Hematopoietic multipotent progenitor cell (in vitro differentiated cells): ENCODE measurements around the gene STMN3. TPM values are rescaled to one million over a fixed set of nuclear protein-coding genes. Genes with fewer than 3 reads are reported as not detected.

ENCODE experiments used
- DNase-seq, 3 donors: peaks; one replicate each; pipeline ENCODE4 v3.0.0-alpha.2; 2011 to 2015; ENCODE audit warnings: low read depth in 2 of 3, low spot score in 2 of 3
- small RNA-seq: library from RNA; depleted of rRNA; stranded (forward); fragments of <200 nt; gene quantifications from one replicate; pipeline ENCODE3, GENCODE V24; 2012
- total RNA-seq: library from RNA; depleted of rRNA; stranded (reverse); fragments of >200 nt; gene quantifications from one replicate; pipeline ENCODE4 v1.2.3, GENCODE V29; 2012

Gene STMN3
- total RNA-seq, 1 donor, result 97.2 TPM

DNA sequence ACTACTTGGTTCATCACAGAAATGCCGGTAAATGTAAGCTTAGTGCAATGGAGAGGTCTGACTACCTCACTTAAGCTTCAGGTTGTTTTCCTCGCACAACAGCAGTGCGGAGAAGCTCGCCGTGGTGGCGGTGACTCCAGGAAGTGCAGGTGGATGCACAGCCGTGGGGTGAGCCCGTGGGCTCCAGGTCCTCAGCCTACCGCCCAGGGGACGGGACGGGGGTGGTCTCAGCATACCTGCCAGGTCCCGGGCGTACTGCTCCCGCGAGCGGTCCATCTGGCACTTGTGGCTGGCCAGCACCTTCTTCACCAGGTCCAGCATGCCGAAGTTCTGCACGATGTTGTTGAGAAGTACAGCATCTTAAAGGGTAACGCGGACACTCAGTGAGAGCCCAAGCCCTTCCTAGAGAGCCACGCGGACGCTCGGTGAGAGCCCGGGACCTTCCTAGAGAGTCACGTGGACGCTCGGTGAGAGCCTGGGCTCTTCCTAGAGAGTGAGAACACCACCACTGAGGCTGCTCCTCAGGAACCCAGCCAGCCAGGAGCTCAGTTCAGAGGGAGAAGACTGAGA lies 61.4 kb downstream of the STMN3 start:
- DNase-seq, result no peak

DNA sequence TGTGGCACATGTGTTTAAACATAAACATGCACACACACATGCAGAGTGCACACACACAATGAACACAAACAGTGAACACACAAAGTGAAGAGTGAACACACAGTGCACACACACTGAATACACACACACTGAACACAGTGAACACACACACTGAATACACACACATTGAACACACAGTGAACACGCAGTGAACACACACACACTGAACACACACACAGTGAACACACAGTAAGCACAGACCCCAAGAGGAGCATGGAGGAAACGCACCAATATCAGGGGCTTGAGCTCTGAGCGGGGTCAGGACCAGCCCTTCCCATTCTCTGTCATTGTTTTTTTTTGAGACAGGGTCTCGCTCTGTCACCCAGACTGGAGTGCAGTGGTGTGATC lies 62.1 kb downstream of the STMN3 start:
- no peak for DNase-seq

DNA sequence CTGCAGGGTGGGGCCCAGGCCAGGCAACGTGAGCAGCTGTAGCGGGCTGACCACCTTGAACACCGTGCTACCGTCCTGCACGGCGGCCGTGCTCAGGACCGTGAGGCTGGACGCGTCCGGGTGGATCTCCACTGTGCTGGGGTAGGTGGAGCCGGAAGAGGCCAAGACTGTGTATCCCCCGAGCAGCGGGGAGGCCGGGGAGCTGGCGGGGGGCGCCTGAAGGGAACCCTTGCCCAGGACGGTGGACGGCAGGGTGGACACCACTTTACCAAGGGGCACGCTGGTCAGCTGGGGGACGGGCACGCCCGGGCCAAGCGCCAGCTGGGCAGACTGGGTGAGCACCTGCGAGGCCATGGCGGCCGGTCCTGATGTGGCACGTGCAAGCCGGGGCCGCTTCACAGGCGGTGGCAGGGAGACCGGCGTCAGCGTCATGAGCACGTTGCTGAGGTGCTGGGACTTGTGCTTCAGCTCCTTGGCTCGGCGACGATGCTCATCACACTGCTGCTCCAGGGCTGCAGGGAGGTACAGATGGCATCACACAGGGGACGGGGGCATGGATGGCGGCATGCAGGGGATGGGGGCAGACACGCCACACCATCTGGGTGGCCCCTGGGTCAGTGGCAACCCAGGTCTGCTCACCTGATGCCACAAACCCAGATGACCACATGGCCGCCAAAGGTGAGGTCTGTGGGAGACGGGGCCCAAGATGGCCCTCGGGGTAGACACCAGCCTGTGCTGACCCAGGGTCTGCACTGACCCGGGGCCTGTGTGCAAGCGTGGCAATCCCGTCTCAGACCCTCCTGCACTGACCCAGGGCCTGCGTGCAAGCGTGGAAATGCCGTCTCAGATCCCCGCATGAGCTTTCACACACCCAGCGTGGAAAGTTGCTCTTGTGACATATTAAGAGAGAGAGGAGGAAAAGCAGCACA lies 62.7 kb downstream of the STMN3 start:
- DNase-seq, result no peak

Small RNA genes lying within 50 kb of the gene (small RNA-seq; reads per million reads assigned to genes)
- gene TNFRSF6B, result not detected

Other genes with a start within 250 kb of the STMN3 start
- 0.27 TPM for gene KCNQ2, start 180.8 kb downstream of the STMN3 start, total RNA-seq
- gene EEF1A2, start 154.3 kb downstream of the STMN3 start, total RNA-seq, result 0.27 TPM
- gene PPDPF, start 132.7 kb downstream of the STMN3 start, total RNA-seq, result 87.3 TPM
- under 0.01 TPM for gene PTK6, start 116.0 kb downstream of the STMN3 start, total RNA-seq
- gene SRMS, start 105.7 kb downstream of the STMN3 start, total RNA-seq, result not detected
- 1.3 TPM for gene FNDC11, start 99.3 kb downstream of the STMN3 start, total RNA-seq
- gene HELZ2, start 79.2 kb downstream of the STMN3 start, total RNA-seq, result 69.7 TPM
- 11.8 TPM for gene GMEB2, start 26.3 kb downstream of the STMN3 start, total RNA-seq
- 13.5 TPM for gene RTEL1, start 4.9 kb upstream of the STMN3 start, total RNA-seq
- 0.54 TPM for gene TNFRSF6B, start 43.2 kb upstream of the STMN3 start, total RNA-seq
- 52.0 TPM for gene ARFRP1, start 54.6 kb upstream of the STMN3 start, total RNA-seq
- 33.4 TPM for gene ZGPAT, start 54.6 kb upstream of the STMN3 start, total RNA-seq
- gene LIME1, start 83.2 kb upstream of the STMN3 start, total RNA-seq, result 15.6 TPM
- gene SLC2A4RG, start 86.4 kb upstream of the STMN3 start, total RNA-seq, result 14.3 TPM
- gene ZBTB46, start 177.8 kb upstream of the STMN3 start, total RNA-seq, result 36.4 TPM
- gene ABHD16B, start 208.1 kb upstream of the STMN3 start, total RNA-seq, result 0.27 TPM
- 47.7 TPM for gene TPD52L2, start 211.8 kb upstream of the STMN3 start, total RNA-seq
- 38.5 TPM for gene DNAJC5, start 241.7 kb upstream of the STMN3 start, total RNA-seq